HG03378 (cell line): ENCODE data around the gene COL8A2.

ENCODE experiments used
- ATAC-seq: cut with Tn5 transposase; IDR thresholded peaks from one replicate; pipeline ENCODE4 v1.9.1; 2021; ENCODE audit warnings: mild to moderate bottlenecking, moderate library complexity; ENCODE audit not compliant: unreplicated experiment

COL8A2 gene

GRCh38 chr1:36092166-36092797, 32.7 kb downstream of the COL8A2 start:
- ATAC-seq = no peak

GRCh38 chr1:36091698-36092097, 33.3 kb downstream of the COL8A2 start:
- no peak for ATAC-seq

GRCh38 chr1:36091141-36091540, 33.9 kb downstream of the COL8A2 start:
- ATAC-seq = no peak

- no peak for ATAC-seq
These were observed 35.5 kb downstream of the COL8A2 start for GRCh38 chr1:36089393-36090121.

GRCh38 chr1:36088577-36089392, 36.2 kb downstream of the COL8A2 start, which contains the start of gene ADPRS:
Gene ADPRS, plus strand, starts transcription at chr1:36088892. Its CDS starts 13 bp downstream, at chr1:36088905.
- peak; percentile 66 for ATAC-seq

GRCh38 chr1:36088265-36088576, 36.8 kb downstream of the COL8A2 start:
- no peak for ATAC-seq

- ATAC-seq = no peak
These were observed 37.5 kb downstream of the COL8A2 start for GRCh38 chr1:36087233-36088123.

GRCh38 chr1:36086529-36087232, 38.3 kb downstream of the COL8A2 start:
- no peak for ATAC-seq

GRCh38 chr1:36085686-36086526, 39.1 kb downstream of the COL8A2 start:
- ATAC-seq = no peak

GRCh38 chr1:36085126-36085525, 39.9 kb downstream of the COL8A2 start:
- no peak for ATAC-seq

GRCh38 chr1:36084497-36085115, 40.4 kb downstream of the COL8A2 start:
- no peak for ATAC-seq

- no peak for ATAC-seq
These were observed 41.2 kb downstream of the COL8A2 start, which contains the start of gene TEKT2 for GRCh38 chr1:36083635-36084496. Gene TEKT2, plus strand, starts transcription at chr1:36084094. Its CDS starts 828 bp downstream, at chr1:36084922.

- no peak for ATAC-seq
These were observed 41.8 kb downstream of the COL8A2 start for GRCh38 chr1:36083219-36083618.

- no peak for ATAC-seq
These were observed 43.0 kb downstream of the COL8A2 start for GRCh38 chr1:36081926-36082485.

- ATAC-seq = no peak
These were observed 44.2 kb downstream of the COL8A2 start for GRCh38 chr1:36080801-36081200.

- ATAC-seq = no peak
These were observed 44.8 kb downstream of the COL8A2 start for GRCh38 chr1:36080236-36080635.

- no peak for ATAC-seq
These were observed 47.9 kb downstream of the COL8A2 start for GRCh38 chr1:36076979-36077573.
